ENCODE results near the gene CENPF.

- TF ChIP-seq EP300 (IDR thresholded peaks at IDR 0.05; ENCODE audit: borderline replicate concordance) = no peak
- no peak for TF ChIP-seq CREB1 (IDR thresholded peaks at IDR 0.05; ENCODE audit: low read depth)
Observed at GRCh38 chr1:214581785-214582184, 21.2 kb upstream of the CENPF start.

Data from Ishikawa (cell line).